Parietal lobe (tissue), 1 donor: ENCODE measurements around the gene UNC119B. TPM values are rescaled to one million over a fixed set of nuclear protein-coding genes. Genes with fewer than 3 reads are reported as not detected.

Experiments
- total RNA-seq: library from RNA; depleted of rRNA; stranded (reverse); fragments of >200 nt; gene quantifications from one replicate; pipeline ENCODE4 v1.2.3, GENCODE V29; 2014

UNC119B gene
- 16.0 TPM for total RNA-seq

DNA sequence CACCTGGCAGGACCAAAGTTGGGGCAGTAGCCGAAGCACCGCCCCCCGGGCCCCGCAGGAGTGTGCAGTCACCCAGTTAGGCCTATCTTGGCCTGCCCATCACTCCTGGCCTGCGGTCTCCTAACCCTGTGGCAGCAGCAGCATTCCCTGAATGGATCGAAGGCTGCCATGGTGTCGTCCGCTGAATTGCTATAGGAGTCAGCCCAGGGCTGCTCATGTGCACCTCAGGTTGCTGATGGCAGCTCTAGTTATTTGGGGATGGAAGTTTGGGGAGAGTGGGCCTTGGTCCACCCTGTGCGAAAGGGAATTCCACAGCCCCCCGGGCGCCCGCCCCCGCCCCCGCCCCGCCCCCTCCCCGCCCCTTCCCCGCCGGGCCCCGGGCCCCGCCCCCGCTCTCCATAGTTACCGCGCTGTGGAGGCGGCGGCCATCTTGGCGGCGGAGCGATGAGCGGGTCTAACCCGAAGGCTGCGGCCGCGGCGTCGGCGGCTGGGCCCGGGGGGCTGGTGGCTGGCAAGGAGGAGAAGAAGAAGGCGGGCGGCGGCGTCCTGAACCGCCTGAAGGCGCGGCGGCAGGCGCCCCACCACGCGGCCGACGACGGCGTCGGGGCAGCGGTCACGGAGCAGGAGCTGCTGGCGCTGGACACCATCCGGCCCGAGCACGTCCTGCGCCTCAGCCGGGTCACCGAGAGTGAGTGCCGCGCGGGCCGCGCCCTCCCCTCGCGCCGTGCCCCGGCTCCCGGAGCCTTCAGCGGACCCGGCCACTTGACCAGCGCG is at the start of gene UNC119B:
Gene UNC119B, plus strand, starts transcription at position 428 of the 774 bp plus-strand sequence. Its CDS starts 17 bp downstream, at position 445.

GRCh38 chr12:120686690-120687577 is 23.3 kb upstream of the UNC119B start, which contains the start of gene MLEC:
Gene MLEC (plus strand): TSS chr12:120687149. CDS start chr12:120687297, 148 bp downstream.

GRCh38 chr12:120725659-120726509 is 15.6 kb downstream of the UNC119B start, which contains the start of gene ACADS:
Gene ACADS (plus strand): TSS chr12:120725826. CDS start chr12:120725886, 60 bp downstream.

Other genes starting within 250 kb of the UNC119B start
- gene SRSF9, start 240.7 kb upstream of the UNC119B start, total RNA-seq: 93.9 TPM
- 231 TPM for gene DYNLL1, start 214.3 kb upstream of the UNC119B start, total RNA-seq
- gene COQ5, start 181.3 kb upstream of the UNC119B start, total RNA-seq: 16.6 TPM
- 162 TPM for gene RNF10, start 176.1 kb upstream of the UNC119B start, total RNA-seq
- 40.4 TPM for gene POP5, start 129.1 kb upstream of the UNC119B start, total RNA-seq
- gene CABP1, start 69.8 kb upstream of the UNC119B start, total RNA-seq: 6.3 TPM
- 44.8 TPM for gene MLEC, start 23.3 kb upstream of the UNC119B start, total RNA-seq
- 5.3 TPM for gene ACADS, start 15.4 kb downstream of the UNC119B start, total RNA-seq
- 30.0 TPM for gene SPPL3, start 193.9 kb downstream of the UNC119B start, total RNA-seq